Measurements from ENCODE around the gene ATXN2L. TPM values are rescaled to one million over a fixed set of nuclear protein-coding genes. Genes with fewer than 3 reads are reported as not detected.
"Not testable (repeated sequence)": the region's sequence is repeated elsewhere in the genome, so short reads cannot be mapped to it uniquely, and the experiment has no call there.

ATXN2L gene
- total RNA-seq, 1 experiment from 2014 or later, result 270 TPM

- Histone ChIP-seq H3K36me3 (ENCODE audit: control insufficient read depth, insufficient read depth, low read length) (no peaks in the 10 kb centered on the region; the same call in 1 of the 2 replicates), H3K4me1 (ENCODE audit: control insufficient read depth, insufficient read depth, low read length) (peaks cover 25% of the 10 kb centered on the region), H3K27me3 (ENCODE audit: control insufficient read depth, insufficient read depth, low read length) (no peaks in the 10 kb centered on the region), H3K27ac (ENCODE audit: low read length) (peak overlapping the region; percentile 61), H3K4me3 (ENCODE audit: low read depth in 2 of 2, low read length in 2 of 2) (peak overlapping the region; percentile 70 to 76), H3K9me3 (ENCODE audit: control insufficient read depth, insufficient read depth, low read depth, low read length) (no peaks in the 10 kb centered on the region)
- ChIA-PET CTCF (no interaction called here), POLR2A (no interaction called here)
- TF ChIP-seq TCF7L2 (IDR thresholded peaks at IDR 0.05; ENCODE audit: low read depth, low read length) (no peak), REST (IDR thresholded peaks at IDR 0.05; ENCODE audit: insufficient read depth in 1 of 2, low read depth in 2 of 2, low read length in 1 of 2) (no peak), CTCF (IDR thresholded peaks at IDR 0.05) (no peak), POLR2AphosphoS5 (IDR thresholded peaks at IDR 0.05; ENCODE audit: low read depth, low read length) (no peak), SIN3A (IDR thresholded peaks at IDR 0.05; ENCODE audit: borderline replicate concordance, insufficient read depth, low read depth, low read length) (no peak)
- DNase-seq (ENCODE audit: low read depth, low spot score), result no peak
- intact Hi-C loops (cut with micrococcal nuclease; ENCODE audit: unreplicated experiment), result no loop called here
- no TSS peak for BruUV-seq (replicated peaks)
- ATAC-seq, result no peak
- in situ Hi-C loops (cut with HindIII; ENCODE audit: low pct_unique_long_range_greater_than_20kb, low sequenced_read_pairs), result no loop called here
Measured at GRCh38 chr16:28880589-28880915, 57.8 kb downstream of the ATXN2L start.

GRCh38 chr16:28880955-28881354, 58.2 kb downstream of the ATXN2L start:
- in situ Hi-C loops (cut with HindIII; ENCODE audit: low pct_unique_long_range_greater_than_20kb, low sequenced_read_pairs) (no loop called here), intact Hi-C loops (cut with micrococcal nuclease; ENCODE audit: unreplicated experiment) (no loop called here)
- no TSS peak for BruUV-seq (replicated peaks)
- ChIA-PET POLR2A (no interaction called here), CTCF (no interaction called here)
- no peak overlapping the region for H3K4me3 ChIP-seq (ENCODE audit: low read depth in 2 of 2, low read length in 2 of 2)
- TF ChIP-seq REST (IDR thresholded peaks at IDR 0.05; ENCODE audit: insufficient read depth in 1 of 2, low read depth in 2 of 2, low read length in 1 of 2) (no peak), CTCF (IDR thresholded peaks at IDR 0.05) (no peak), SIN3A (IDR thresholded peaks at IDR 0.05; ENCODE audit: borderline replicate concordance, insufficient read depth, low read depth, low read length) (no peak), POLR2AphosphoS5 (IDR thresholded peaks at IDR 0.05; ENCODE audit: low read depth, low read length) (no peak), TCF7L2 (IDR thresholded peaks at IDR 0.05; ENCODE audit: low read depth, low read length) (no peak)
- H3K4me1 ChIP-seq (ENCODE audit: control insufficient read depth, insufficient read depth, low read length), result peaks cover 21% of the 10 kb centered on the region
- ATAC-seq, result no peak
- no peaks in the 10 kb centered on the region for H3K9me3 ChIP-seq (ENCODE audit: control insufficient read depth, insufficient read depth, low read depth, low read length)
- H3K27me3 ChIP-seq (ENCODE audit: control insufficient read depth, insufficient read depth, low read length), result no peaks in the 10 kb centered on the region
- no peak overlapping the region for H3K27ac ChIP-seq (ENCODE audit: low read length)
- no peak for DNase-seq (ENCODE audit: low read depth, low spot score)
- H3K36me3 ChIP-seq (ENCODE audit: control insufficient read depth, insufficient read depth, low read length), result no peaks in the 10 kb centered on the region; the same call in 1 of the 2 replicates

DNA sequence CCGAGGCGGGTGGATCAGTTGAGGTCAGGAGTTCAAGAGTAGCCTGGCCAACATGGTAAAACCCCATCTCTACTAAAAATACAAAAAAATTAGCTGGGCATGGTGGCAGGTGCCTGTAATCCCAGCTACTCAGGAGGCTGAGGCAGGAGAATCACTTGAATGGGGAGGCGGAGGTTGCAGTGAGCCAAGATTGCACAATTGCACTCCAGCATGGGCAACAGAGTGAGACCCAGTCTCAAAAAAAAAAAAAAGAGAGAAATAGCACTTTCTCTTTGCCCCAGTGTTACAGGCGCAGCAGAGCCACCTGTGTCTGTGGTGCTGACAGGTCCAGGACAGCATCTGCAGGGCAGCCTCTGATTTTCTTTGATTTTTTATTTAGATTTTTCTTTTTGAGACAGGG, 58.8 kb downstream of the ATXN2L start:
- ATAC-seq; BruUV-seq (replicated peaks); H3K27ac ChIP-seq (ENCODE audit: low read length); intact Hi-C loops (cut with micrococcal nuclease; ENCODE audit: unreplicated experiment); CTCF ChIA-PET; in situ Hi-C loops (cut with HindIII; ENCODE audit: low pct_unique_long_range_greater_than_20kb, low sequenced_read_pairs); DNase-seq (ENCODE audit: low read depth, low spot score); H3K36me3 ChIP-seq (ENCODE audit: control insufficient read depth, insufficient read depth, low read length); H3K4me3 ChIP-seq (ENCODE audit: low read depth in 2 of 2, low read length in 2 of 2); POLR2A ChIA-PET; H3K27me3 ChIP-seq (ENCODE audit: control insufficient read depth, insufficient read depth, low read length); H3K9me3 ChIP-seq (ENCODE audit: control insufficient read depth, insufficient read depth, low read depth, low read length): not testable (repeated sequence)
- peaks cover 15% of the 10 kb centered on the region for H3K4me1 ChIP-seq (ENCODE audit: control insufficient read depth, insufficient read depth, low read length)

All from Panc1 (cell line).